HCT116 (cell line): ENCODE data around the gene TATDN2. TPM values are rescaled to one million over a fixed set of nuclear protein-coding genes. Genes with fewer than 3 reads are reported as not detected.

Experiments
- ATAC-seq: fragments of 200-7000 bp; cut with Tn5 transposase; 2 replicates; pipeline ENCODE4 v1.9.1; 2020; ENCODE audit warnings: mild to moderate bottlenecking, moderate library complexity
- BruUV-seq: library from RNA; stranded (reverse); fragments of 400-500 nt; replicated peaks from 2 replicates; lab custom pipeline; 2021; lab: Mats Ljungman, UMichigan
- CTCF ChIA-PET: fragments of 300-600 bp; sonication (Branson Sonifier 250); formaldehyde crosslinking; loops from one replicate; lab custom pipeline; 2021; ENCODE audit warnings: antibody characterized with exemption; lab: Charles Lee
- POLR2A ChIA-PET: fragments of 300-600, 350-600 bp; sonication (Branson Sonifier 250); formaldehyde crosslinking; loops from one replicate; lab custom pipeline; 2021; ENCODE audit warnings: antibody characterized with exemption; lab: Charles Lee
- RAD21 ChIA-PET, 2 experiments: fragments of 300-600 bp; sonication (Branson Sonifier 250); formaldehyde crosslinking; loops; one replicate each; lab custom pipeline; 2023; ENCODE audit warnings: low total read pairs in 2 of 2; ENCODE audit not compliant: uncharacterized antibody in 2 of 2, unreplicated experiment in 2 of 2, low non-redundant PET in 1 of 2; lab: Charles Lee
- DNase-seq: peaks from one replicate; pipeline ENCODE4 v3.0.0-alpha.2; 2010; ENCODE audit warnings: low read depth, low spot score
- H2AFZ ChIP-seq: fragments of 200-600 bp; shearing (Covaris generic), sonication (generic); 2 replicates; pipeline ENCODE4 v1.6.1; 2017; ENCODE audit warnings: low read depth, mixed run types, mixed read lengths, antibody characterized with exemption, low read length; ENCODE audit not compliant: poor library complexity, severe bottlenecking
- H3K27ac ChIP-seq: 2 replicates; pipeline ENCODE4 v1.5.1; 2012; ENCODE audit warnings: low read depth, low read length
- H3K27me3 ChIP-seq: fragments of 200-600 bp; sonication (generic); 2 replicates; pipeline ENCODE4 v1.6.1; 2016; ENCODE audit warnings: mixed run types, low read length, mixed read lengths; ENCODE audit not compliant: insufficient read depth
- H3K36me3 ChIP-seq, 2 experiments: fragments of 200-500 bp in 1 of 2; fragments of 200-600 bp in 1 of 2; sonication (Bioruptor generic) in 1 of 2; sonication (generic) in 1 of 2; 2 replicates each; pipeline versions ENCODE4 v1.5.1 to v1.6.1; 2014 to 2016; ENCODE audit warnings: low read length in 2 of 2, inconsistent platforms in 1 of 2, mixed read lengths in 1 of 2, mixed run types in 1 of 2; ENCODE audit not compliant: insufficient read depth in 2 of 2, control insufficient read depth in 1 of 2
- H3K4me1 ChIP-seq, 2 experiments: fragments of 200-600 bp in 1 of 2; sonication (generic) in 1 of 2; 2 replicates each; pipeline versions ENCODE4 v1.5.1 to v1.6.1; 2012 to 2017; ENCODE audit warnings: low read length in 2 of 2, inconsistent platforms in 1 of 2, mild to moderate bottlenecking in 1 of 2, mixed read lengths in 1 of 2, mixed run types in 1 of 2, moderate library complexity in 1 of 2; ENCODE audit not compliant: insufficient read depth in 2 of 2, control insufficient read depth in 1 of 2
- H3K4me2 ChIP-seq: fragments of 200-600 bp; sonication (generic); 2 replicates; pipeline ENCODE4 v1.6.1; 2017; ENCODE audit warnings: mixed run types, low read length, mixed read lengths
- H3K4me3 ChIP-seq, 2 experiments: fragments of 200-600 bp in 1 of 2; sonication (generic) in 1 of 2; replicated peaks in 1 of 2; 2 replicates each; pipeline ENCODE4 v1.5.1; 2011 to 2016; ENCODE audit warnings: low read length in 2 of 2, control low read depth in 1 of 2, low read depth in 1 of 2, mild to moderate bottlenecking in 1 of 2, mixed read lengths in 1 of 2, mixed run types in 1 of 2
- H3K79me2 ChIP-seq: fragments of 200-600 bp; sonication (generic); 2 replicates; pipeline ENCODE4 v1.6.1; 2017; ENCODE audit warnings: mild to moderate bottlenecking, mixed run types, low read length, moderate library complexity, mixed read lengths; ENCODE audit not compliant: insufficient read depth
- H3K9ac ChIP-seq: fragments of 200-600 bp; sonication (generic); 2 replicates; pipeline ENCODE4 v1.6.1; 2016; ENCODE audit warnings: low read length, mixed read lengths
- H3K9me2 ChIP-seq: fragments of 200-600 bp; sonication (generic), shearing (Covaris generic); 2 replicates; pipeline ENCODE4 v1.6.1; 2017; ENCODE audit warnings: mixed run types, mild to moderate bottlenecking, moderate library complexity; ENCODE audit not compliant: insufficient read depth
- H3K9me3 ChIP-seq, 2 experiments: fragments of 200-500 bp in 1 of 2; fragments of 200-600 bp in 1 of 2; sonication (Bioruptor generic) in 1 of 2; sonication (generic) in 1 of 2; 2 replicates each; pipeline ENCODE4 v1.6.1; 2014 to 2017; ENCODE audit warnings: low read length in 2 of 2, mixed read lengths in 2 of 2, inconsistent platforms in 1 of 2, low read depth in 1 of 2, mild to moderate bottlenecking in 1 of 2, mixed run types in 1 of 2, moderate library complexity in 1 of 2; ENCODE audit not compliant: control insufficient read depth in 1 of 2, insufficient read depth in 1 of 2
- H4K20me1 ChIP-seq: fragments of 200-600 bp; sonication (generic), shearing (Covaris generic); 2 replicates; pipeline ENCODE4 v1.6.1; 2017; ENCODE audit warnings: mixed run types, mild to moderate bottlenecking, moderate library complexity; ENCODE audit not compliant: insufficient read depth
- ATF3 ChIP-seq: IDR thresholded peaks from 2 replicates; pipeline ENCODE4 v1.6.1; 2012
- CBX3 ChIP-seq: IDR thresholded peaks from 2 replicates; pipeline ENCODE4 v1.6.1; 2012; ENCODE audit warnings: low read depth
- CTCF ChIP-seq, 3 experiments: fragments of 200-600 bp in 1 of 3; sonication (generic) in 1 of 3; IDR thresholded peaks in 2 of 3; conservative IDR thresholded peaks in 1 of 3; 2 replicates each; pipeline ENCODE4 v1.5.1; 2012 to 2017; ENCODE audit warnings: low read depth in 2 of 3, low read length in 2 of 3, antibody characterized with exemption in 1 of 3, borderline replicate concordance in 1 of 3, control low read depth in 1 of 3, mild to moderate bottlenecking in 1 of 3, mixed read lengths in 1 of 3, mixed run types in 1 of 3, moderate library complexity in 1 of 3; ENCODE audit not compliant: insufficient read depth in 1 of 3
- ELF1 ChIP-seq: IDR thresholded peaks from 2 replicates; pipeline ENCODE4 v1.6.1; 2012; ENCODE audit warnings: low read depth, borderline replicate concordance
- EZH2phosphoT487 ChIP-seq: fragments of 200-600 bp; IDR thresholded peaks from 2 replicates; pipeline ENCODE4 v1.6.1; 2018; ENCODE audit warnings: antibody characterized with exemption, borderline replicate concordance
- POLR2A ChIP-seq: IDR thresholded peaks from 2 replicates; pipeline ENCODE4 v1.7.0; 2011; ENCODE audit warnings: borderline replicate concordance; ENCODE audit not compliant: insufficient read depth, insufficient read length; ENCODE audit errors: extremely low read depth
- POLR2AphosphoS5 ChIP-seq: IDR thresholded peaks from 2 replicates; pipeline ENCODE4 v1.6.1; 2011; ENCODE audit warnings: mild to moderate bottlenecking, low read depth, low read length, moderate library complexity
- RAD21 ChIP-seq: IDR thresholded peaks from 2 replicates; pipeline ENCODE4 v1.6.1; 2012; ENCODE audit warnings: low read depth, mild to moderate bottlenecking
- SP1 ChIP-seq: IDR thresholded peaks from 2 replicates; pipeline ENCODE4 v1.6.1; 2012; ENCODE audit warnings: low read depth
- SRF ChIP-seq: IDR thresholded peaks from 2 replicates; pipeline ENCODE4 v1.6.1; 2012; ENCODE audit warnings: low read depth
- TCF7L2 ChIP-seq: IDR thresholded peaks from 2 replicates; pipeline ENCODE4 v1.7.0; 2011; ENCODE audit warnings: borderline replicate concordance, inconsistent platforms; ENCODE audit not compliant: insufficient read depth, insufficient read length; ENCODE audit errors: extremely low read depth
- YY1 ChIP-seq: IDR thresholded peaks from 2 replicates; pipeline ENCODE4 v1.6.1; 2011; ENCODE audit warnings: low read length, low read depth, moderate library complexity, mild to moderate bottlenecking; ENCODE audit not compliant: insufficient replicate concordance; ENCODE audit errors: extremely low read depth
- ZBTB33 ChIP-seq: IDR thresholded peaks from 2 replicates; pipeline ENCODE4 v1.6.1; 2011; ENCODE audit warnings: mild to moderate bottlenecking, low read length, moderate library complexity; ENCODE audit not compliant: insufficient replicate concordance; ENCODE audit errors: extremely low read depth
- intact Hi-C: fragments of 100-400 bp; cut with micrococcal nuclease; formaldehyde crosslinking; loops from 2 replicates; pipeline ENCODE4 v1.10.0; 2022
- total RNA-seq: library from RNA; stranded (reverse); gene quantifications from one replicate; pipeline ENCODE4 v1.2.1, GENCODE V29; 2021; ENCODE audit not compliant: unreplicated experiment

The TATDN2 gene
- total RNA-seq, 1 experiment from 2014 or later: 26.8 TPM

- no peak for TF ChIP-seq POLR2A
- TF ChIP-seq, all 23 proteins: peak for 0
Measured at GRCh38 chr3:10312861-10313260, 64.6 kb downstream of the TATDN2 start (continued).

- Histone ChIP-seq H3K9me3 (no peaks in the 10 kb centered on the region), H3K27me3 (no peaks in the 10 kb centered on the region), H3K27ac (no peak overlapping the region)
- no peak for TF ChIP-seq POLR2AphosphoS5
- no peak for TF ChIP-seq SRF
- TF ChIP-seq ELF1: no peak
- TF ChIP-seq, all 23 proteins: peak for 0
- H3K4me3 ChIP-seq: no peak overlapping the region
- ATAC-seq (no peak), DNase-seq (no peak)
- no TSS peak for BruUV-seq
- ChIA-PET CTCF (no interaction called here), POLR2A (no interaction called here), RAD21 (no interaction called here)
- H2AFZ ChIP-seq: no peak overlapping the region
- H3K36me3 ChIP-seq: peaks cover 59 to 78% of the 10 kb centered on the region in 2 experiments
- peaks cover 32% of the 10 kb centered on the region for H3K79me2 ChIP-seq
- peaks cover 0 to 9% of the 10 kb centered on the region in 2 experiments; a peak in 2 of 4 replicates for H3K4me1 ChIP-seq
- no peak overlapping the region for H3K4me2 ChIP-seq
- H3K9me2 ChIP-seq: no peaks in the 10 kb centered on the region
- no peak overlapping the region for H3K9ac ChIP-seq
- intact Hi-C loops: no loop called here
- 0 out of 2 replicates have a peak, but pooled peaks cover 4% of the 10 kb centered on the region for H4K20me1 ChIP-seq
Measured at GRCh38 chr3:10315101-10315500, 66.8 kb downstream of the TATDN2 start.

GRCh38 chr3:10315771-10316344, 67.6 kb downstream of the TATDN2 start:
- Histone ChIP-seq H3K4me1 (peaks cover 0 to 9% of the 10 kb centered on the region in 2 experiments; a peak in 2 of 4 replicates), H3K9me3 (no peaks in the 10 kb centered on the region), H3K4me2 (no peak overlapping the region), H4K20me1 (0 out of 2 replicates have a peak, but pooled peaks cover 4% of the 10 kb centered on the region), H3K27ac (no peak overlapping the region), H2AFZ (no peak overlapping the region), H3K9ac (no peak overlapping the region), H3K4me3 (no peak overlapping the region), H3K27me3 (no peaks in the 10 kb centered on the region), H3K79me2 (peaks cover 39% of the 10 kb centered on the region), H3K36me3 (peaks cover 53 to 72% of the 10 kb centered on the region in 2 experiments), H3K9me2 (no peaks in the 10 kb centered on the region)
- intact Hi-C loops: no loop called here
- no peak for DNase-seq
- ChIA-PET CTCF (no interaction called here), RAD21 (no interaction called here), POLR2A (no interaction called here)
- BruUV-seq: no TSS peak
- no peak for ATAC-seq
- TF ChIP-seq YY1 (no peak), TCF7L2 (no peak), ELF1 (no peak), EZH2phosphoT487 (no peak), RAD21 (no peak), CTCF (IDR thresholded peaks at IDR 0.05 in 2 of 3, conservative IDR thresholded peaks at IDR 0.05 in 1 of 3; ENCODE audit: borderline replicate concordance in 1 of 3, insufficient read depth in 1 of 3, low read depth in 2 of 3, low read length in 2 of 3) (no peak), POLR2AphosphoS5 (no peak), SRF (no peak), CBX3 (no peak), ATF3 (no peak), SP1 (no peak), ZBTB33 (no peak)
